ENCODE results near the gene BBS5.

The BBS5 gene

GRCh38 chr2:169480079-169480465 lies 778 bp downstream of the BBS5 start:
- Histone ChIP-seq H3K4me3 (ENCODE audit: low read depth, low read length) (peak overlapping the region; percentile 64), H3K27ac (ENCODE audit: extremely low read depth, low read depth, low read length) (peak overlapping the region; percentile 1; the same call in 1 of the 2 replicates), H3K36me3 (ENCODE audit: control insufficient read depth in 2 of 2, insufficient read depth in 1 of 2, low read length in 2 of 2) (peaks cover 4 to 23% of the 10 kb centered on the region in 2 experiments), H3K9me3 (ENCODE audit: control insufficient read depth, insufficient read depth, low read depth, low read length) (no peaks in the 10 kb centered on the region), H3K4me1 (ENCODE audit: control insufficient read depth, insufficient read depth, low read length) (no peaks in the 10 kb centered on the region)
- TF ChIP-seq ZNF132 (tag by site-specific recombination; IDR thresholded peaks at IDR 0.05; ENCODE audit: borderline replicate concordance) (no peak), ZNF324 (tag by site-specific recombination; IDR thresholded peaks at IDR 0.05) (no peak), REST (tag by site-specific recombination; IDR thresholded peaks at IDR 0.05) (no peak), ZNF785 (tag by site-specific recombination; IDR thresholded peaks at IDR 0.05) (no peak), ZNF639 (tag by site-specific recombination; IDR thresholded peaks at IDR 0.05) (no peak), ZNF571 (tag by site-specific recombination; IDR thresholded peaks at IDR 0.05) (no peak), ZNF843 (tag by site-specific recombination; IDR thresholded peaks at IDR 0.05) (no peak), TCF7L2 (IDR thresholded peaks at IDR 0.05; ENCODE audit: borderline replicate concordance, low read depth, low read length) (no peak), SP7 (tag by site-specific recombination; IDR thresholded peaks at IDR 0.05) (no peak), ZNF544 (tag by site-specific recombination; IDR thresholded peaks at IDR 0.05) (no peak)
- ChIA-PET CTCF (interaction anchor here (1.0 to 1.6 kb wide), 7 partner anchors 8 to 310 kb away, joined by 3 to 9 read pairs (median 4); no protein-coding TSS in a partner anchor), POLR2A (interaction anchor here (0.9 to 1.6 kb wide), 5 partner anchors 16 to 105 kb away, joined by 3 to 5 read pairs (median 3); no protein-coding TSS in a partner anchor)

- Histone ChIP-seq H3K9me3 (ENCODE audit: control insufficient read depth, insufficient read depth, low read depth, low read length) (no peaks in the 10 kb centered on the region), H3K4me3 (ENCODE audit: low read depth, low read length) (no peak overlapping the region), H3K36me3 (ENCODE audit: control insufficient read depth in 2 of 2, insufficient read depth in 1 of 2, low read length in 2 of 2) (peaks cover 14 to 38% of the 10 kb centered on the region in 2 experiments), H3K4me1 (ENCODE audit: control insufficient read depth, insufficient read depth, low read length) (no peaks in the 10 kb centered on the region), H3K27ac (ENCODE audit: extremely low read depth, low read depth, low read length) (no peak overlapping the region)
- TF ChIP-seq ZNF548 (tag by site-specific recombination; IDR thresholded peaks at IDR 0.05), result no peak
- no peak for TF ChIP-seq OVOL3 (tag by site-specific recombination; IDR thresholded peaks at IDR 0.05)
- no peak for TF ChIP-seq ZNF600 (tag by site-specific recombination; IDR thresholded peaks at IDR 0.05)
- no peak for TF ChIP-seq ZNF18 (tag by site-specific recombination; IDR thresholded peaks at IDR 0.05)
- no peak for TF ChIP-seq ZFHX2 (tag by site-specific recombination; conservative IDR thresholded peaks at IDR 0.05)
- TF ChIP-seq ZNF24 (tag by site-specific recombination; IDR thresholded peaks at IDR 0.05), result no peak
- TF ChIP-seq ZFP3 (tag by site-specific recombination; IDR thresholded peaks at IDR 0.05; ENCODE audit: low read depth), result no peak
- TF ChIP-seq ZNF549 (tag by site-specific recombination; IDR thresholded peaks at IDR 0.05), result no peak
- TF ChIP-seq GLI4 (tag by site-specific recombination; IDR thresholded peaks at IDR 0.05), result no peak
- TF ChIP-seq, protein P1, sequence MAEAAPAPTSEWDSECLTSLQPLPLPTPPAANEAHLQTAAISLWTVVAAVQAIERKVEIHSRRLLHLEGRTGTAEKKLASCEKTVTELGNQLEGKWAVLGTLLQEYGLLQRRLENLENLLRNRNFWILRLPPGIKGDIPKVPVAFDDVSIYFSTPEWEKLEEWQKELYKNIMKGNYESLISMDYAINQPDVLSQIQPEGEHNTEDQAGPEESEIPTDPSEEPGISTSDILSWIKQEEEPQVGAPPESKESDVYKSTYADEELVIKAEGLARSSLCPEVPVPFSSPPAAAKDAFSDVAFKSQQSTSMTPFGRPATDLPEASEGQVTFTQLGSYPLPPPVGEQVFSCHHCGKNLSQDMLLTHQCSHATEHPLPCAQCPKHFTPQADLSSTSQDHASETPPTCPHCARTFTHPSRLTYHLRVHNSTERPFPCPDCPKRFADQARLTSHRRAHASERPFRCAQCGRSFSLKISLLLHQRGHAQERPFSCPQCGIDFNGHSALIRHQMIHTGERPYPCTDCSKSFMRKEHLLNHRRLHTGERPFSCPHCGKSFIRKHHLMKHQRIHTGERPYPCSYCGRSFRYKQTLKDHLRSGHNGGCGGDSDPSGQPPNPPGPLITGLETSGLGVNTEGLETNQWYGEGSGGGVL (tag by site-specific recombination; IDR thresholded peaks at IDR 0.05), result no peak
- no peak for TF ChIP-seq HOXC10 (CRISPR knock-in tag; IDR thresholded peaks at IDR 0.05)
- no peak for TF ChIP-seq ZNF211 (tag by site-specific recombination; IDR thresholded peaks at IDR 0.05; ENCODE audit: low read depth)
- ChIA-PET POLR2A (no interaction called here), CTCF (no interaction called here)
Observed at GRCh38 chr2:169485650-169486138, 6.4 kb downstream of the BBS5 start.
